A673 (cell line): ENCODE results near the gene CENPW. TPM values are rescaled to one million over a fixed set of nuclear protein-coding genes. Genes with fewer than 3 reads are reported as not detected.

Experiments used
- BruUV-seq: library from RNA; stranded (reverse); fragments of 400-500 nt; replicated peaks from 2 replicates; lab custom pipeline; 2021; lab: Mats Ljungman, UMichigan
- CTCF ChIA-PET: fragments of 300-600 bp; sonication (Branson Sonifier 250); formaldehyde crosslinking; loops from one replicate; lab custom pipeline; 2022; ENCODE audit warnings: antibody characterized with exemption; lab: Charles Lee
- POLR2A ChIA-PET: fragments of 300-600 bp; sonication (Branson Sonifier 250); formaldehyde crosslinking; loops from one replicate; lab custom pipeline; 2022; ENCODE audit warnings: antibody characterized with exemption; ENCODE audit not compliant: low non-redundant PET; lab: Charles Lee
- DNase-seq: peaks from one replicate; pipeline ENCODE4 v3.0.0-alpha.2; 2015; ENCODE audit warnings: low spot score
- H3K27ac ChIP-seq: fragments of 200-600 bp; sonication (generic); 2 replicates; pipeline ENCODE4 v1.5.1; 2016; ENCODE audit warnings: mixed run types, low read depth, mild to moderate bottlenecking, mixed read lengths, antibody characterized with exemption, low read length; ENCODE audit not compliant: poor library complexity, severe bottlenecking
- H3K27me3 ChIP-seq: fragments of 200-600 bp; sonication (generic); replicated peaks from 2 replicates; pipeline ENCODE4 v1.6.1; 2017; ENCODE audit warnings: mixed run types, low read depth, mild to moderate bottlenecking, mixed read lengths, antibody characterized with exemption, low read length; ENCODE audit not compliant: insufficient read depth, poor library complexity
- H3K36me3 ChIP-seq: fragments of 200-600 bp; sonication (generic); 2 replicates; pipeline ENCODE4 v1.6.1; 2016; ENCODE audit warnings: mixed run types, mild to moderate bottlenecking, mixed read lengths, antibody characterized with exemption, low read length; ENCODE audit not compliant: insufficient read depth, poor library complexity, severe bottlenecking
- H3K4me1 ChIP-seq: fragments of 200-600 bp; sonication (generic); 2 replicates; pipeline ENCODE4 v1.6.1; 2017; ENCODE audit warnings: mixed run types, mild to moderate bottlenecking, mixed read lengths, antibody characterized with exemption, low read length; ENCODE audit not compliant: insufficient read depth, poor library complexity, severe bottlenecking
- H3K4me3 ChIP-seq: fragments of 200-600 bp; sonication (generic); 2 replicates; pipeline ENCODE4 v1.5.1; 2016; ENCODE audit warnings: low read depth, mixed run types, mild to moderate bottlenecking, mixed read lengths, low read length; ENCODE audit not compliant: poor library complexity, severe bottlenecking
- H3K9me3 ChIP-seq: fragments of 200-600 bp; sonication (generic); 2 replicates; pipeline ENCODE4 v1.6.1; 2016; ENCODE audit warnings: mixed run types, low read depth, mild to moderate bottlenecking, mixed read lengths, antibody characterized with exemption, low read length; ENCODE audit not compliant: poor library complexity, severe bottlenecking
- EZH2 ChIP-seq: fragments of 200-600 bp; sonication (generic); IDR thresholded peaks from 2 replicates; pipeline ENCODE4 v1.6.1; 2017; ENCODE audit warnings: borderline replicate concordance, low read depth, mild to moderate bottlenecking, mixed read lengths, antibody characterized with exemption, low read length; ENCODE audit not compliant: poor library complexity, severe bottlenecking
- intact Hi-C: fragments of 100-400 bp; cut with micrococcal nuclease; formaldehyde crosslinking; loops from one replicate; pipeline ENCODE4 v1.10.0; 2022; ENCODE audit not compliant: unreplicated experiment
- total RNA-seq: library from RNA; stranded (reverse); gene quantifications from 2 replicates; pipeline ENCODE4 v1.2.3, GENCODE V29; 2021
- TF ChIP-seq, protein P1 (sequence below): fragments of 300-800, 200-600 bp; sonication (generic); conservative IDR thresholded peaks from 2 replicates; pipeline ENCODE4 v1.5.1; 2017; ENCODE audit warnings: low read depth, mild to moderate bottlenecking, antibody characterized with exemption, low read length, moderate library complexity, mixed read lengths

The CENPW gene
- total RNA-seq, 1 experiment from 2014 or later, result 78.4 TPM

DNA sequence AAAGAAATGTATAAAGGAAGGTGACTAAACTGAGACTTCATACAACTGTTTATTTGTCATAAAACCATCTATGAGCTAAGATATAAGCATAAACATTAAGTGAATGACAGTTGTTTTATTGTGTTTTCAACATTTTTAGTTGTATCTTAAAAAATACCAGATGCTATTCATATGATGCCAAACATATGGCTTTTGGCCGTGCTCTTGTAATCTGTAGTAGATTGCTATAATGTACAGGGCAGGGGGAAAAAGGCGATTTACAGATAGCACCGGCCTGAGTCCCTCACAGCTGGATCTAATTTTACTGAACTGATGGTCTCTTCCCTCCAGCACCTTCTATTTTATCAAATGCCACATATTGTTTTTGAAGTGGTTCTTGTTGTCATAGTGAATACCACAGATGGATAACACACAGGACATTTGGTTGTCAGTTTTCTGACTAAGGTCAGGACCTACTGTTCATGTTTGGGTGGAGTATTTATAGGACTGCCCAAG lies 48.2 kb downstream of the CENPW start:
- no peak for TF ChIP-seq EZH2
- TF ChIP-seq, protein P1, sequence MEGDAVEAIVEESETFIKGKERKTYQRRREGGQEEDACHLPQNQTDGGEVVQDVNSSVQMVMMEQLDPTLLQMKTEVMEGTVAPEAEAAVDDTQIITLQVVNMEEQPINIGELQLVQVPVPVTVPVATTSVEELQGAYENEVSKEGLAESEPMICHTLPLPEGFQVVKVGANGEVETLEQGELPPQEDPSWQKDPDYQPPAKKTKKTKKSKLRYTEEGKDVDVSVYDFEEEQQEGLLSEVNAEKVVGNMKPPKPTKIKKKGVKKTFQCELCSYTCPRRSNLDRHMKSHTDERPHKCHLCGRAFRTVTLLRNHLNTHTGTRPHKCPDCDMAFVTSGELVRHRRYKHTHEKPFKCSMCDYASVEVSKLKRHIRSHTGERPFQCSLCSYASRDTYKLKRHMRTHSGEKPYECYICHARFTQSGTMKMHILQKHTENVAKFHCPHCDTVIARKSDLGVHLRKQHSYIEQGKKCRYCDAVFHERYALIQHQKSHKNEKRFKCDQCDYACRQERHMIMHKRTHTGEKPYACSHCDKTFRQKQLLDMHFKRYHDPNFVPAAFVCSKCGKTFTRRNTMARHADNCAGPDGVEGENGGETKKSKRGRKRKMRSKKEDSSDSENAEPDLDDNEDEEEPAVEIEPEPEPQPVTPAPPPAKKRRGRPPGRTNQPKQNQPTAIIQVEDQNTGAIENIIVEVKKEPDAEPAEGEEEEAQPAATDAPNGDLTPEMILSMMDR, result no peak

DNA sequence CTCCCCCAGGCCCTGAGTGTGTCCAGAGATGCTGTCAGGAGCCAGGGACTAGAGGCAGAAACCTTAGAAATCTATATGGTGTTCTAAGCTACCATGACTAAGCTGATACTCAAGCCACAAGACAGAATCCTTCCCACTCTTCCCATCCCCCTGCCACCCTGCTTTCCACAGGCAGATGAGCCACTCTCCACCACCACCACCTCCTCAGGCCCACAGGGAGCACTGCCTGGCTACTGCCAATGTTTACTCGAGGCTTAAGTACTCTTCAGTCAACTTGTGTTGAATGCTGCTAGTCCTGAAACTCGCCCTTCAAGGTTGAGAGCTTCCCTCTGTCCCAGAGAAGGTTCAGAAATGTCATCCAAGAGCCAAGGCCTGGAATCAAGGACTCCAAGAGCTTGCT lies 56.2 kb downstream of the CENPW start:
- no peak overlapping the region for H3K4me3 ChIP-seq

More for the DNA sequence above, 48.2 kb downstream of the CENPW start:
- no TSS peak for BruUV-seq
- Histone ChIP-seq H3K36me3 (no peaks in the 10 kb centered on the region), H3K27me3 (no peaks in the 10 kb centered on the region), H3K4me3 (no peak overlapping the region), H3K27ac (no peak overlapping the region), H3K9me3 (peaks cover 12% of the 10 kb centered on the region), H3K4me1 (no peaks in the 10 kb centered on the region)
- ChIA-PET CTCF (no interaction called here), POLR2A (no interaction called here)
- DNase-seq, result no peak
- intact Hi-C loops, result no loop called here

More for the DNA sequence above, 56.2 kb downstream of the CENPW start:
- Histone ChIP-seq H3K36me3 (no peaks in the 10 kb centered on the region), H3K27me3 (no peaks in the 10 kb centered on the region), H3K4me1 (no peaks in the 10 kb centered on the region), H3K27ac (no peak overlapping the region), H3K9me3 (peaks cover 4% of the 10 kb centered on the region)
- POLR2A ChIA-PET, result no interaction called here
- TF ChIP-seq, protein P1, result no peak
- TF ChIP-seq EZH2, result no peak
- intact Hi-C loops, result no loop called here
- CTCF ChIA-PET, result no interaction called here
- DNase-seq, result no peak
- BruUV-seq, result no TSS peak
